ENCODE results near the gene GSTM2.
"Not testable (repeated sequence)": the region's sequence is repeated elsewhere in the genome, so short reads cannot be mapped to it uniquely, and the experiment has no call there.

Gene GSTM2

DNA sequence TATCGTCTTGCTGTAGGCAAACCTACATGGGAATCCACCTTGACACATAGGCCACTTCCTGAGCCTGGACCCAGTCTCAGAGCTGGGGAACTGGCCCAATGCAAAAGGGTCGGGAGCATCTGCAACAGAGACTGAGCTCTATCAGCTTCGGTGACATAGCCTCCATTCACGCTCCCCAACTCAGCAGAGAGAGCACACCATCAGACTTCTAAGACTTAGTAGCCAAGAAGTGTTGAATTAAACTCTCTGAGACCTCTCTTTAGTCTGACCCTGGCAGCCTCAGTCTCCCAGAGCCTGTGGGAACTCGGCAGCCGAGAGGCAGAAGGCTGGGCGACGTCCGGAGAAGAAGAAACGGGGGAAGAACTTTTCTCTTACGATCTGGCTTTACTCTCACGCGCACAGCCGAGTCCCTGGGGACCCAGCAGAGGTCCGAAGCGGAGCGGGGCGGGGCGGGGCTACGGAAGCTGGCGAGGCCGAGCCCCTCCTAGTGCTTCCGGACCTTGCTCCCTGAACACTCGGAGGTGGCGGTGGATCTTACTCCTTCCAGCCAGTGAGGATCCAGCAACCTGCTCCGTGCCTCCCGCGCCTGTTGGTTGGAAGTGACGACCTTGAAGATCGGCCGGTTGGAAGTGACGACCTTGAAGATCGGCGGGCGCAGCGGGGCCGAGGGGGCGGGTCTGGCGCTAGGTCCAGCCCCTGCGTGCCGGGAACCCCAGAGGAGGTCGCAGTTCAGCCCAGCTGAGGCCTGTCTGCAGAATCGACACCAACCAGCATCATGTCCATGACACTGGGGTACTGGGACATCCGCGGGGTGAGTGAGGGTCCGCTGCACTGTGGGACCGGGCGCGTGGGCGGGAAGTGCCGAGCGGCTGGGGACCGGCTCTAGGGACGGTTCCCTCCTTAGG, 12.0 kb upstream of the GSTM2 start, which contains the start of gene GSTM4:
Gene GSTM4 (plus strand): TSS at position 485 of the 905 bp plus-strand sequence. CDS start 291 bp downstream, at position 776.
- peak; percentile 31 for TF ChIP-seq CTCF (conservative IDR thresholded peaks at IDR 0.05; ENCODE audit: low read length)
- peak within 1 kb of the TSS; percentile 76 for H3K4me3 ChIP-seq (ENCODE audit: low read length)
- DNase-seq (ENCODE audit: low read depth), result peak; percentile 71

GRCh38 chr1:109657395-109657794, 10.5 kb upstream of the GSTM2 start:
- no peak for TF ChIP-seq CTCF (conservative IDR thresholded peaks at IDR 0.05; ENCODE audit: low read length)
- no peak for DNase-seq (ENCODE audit: low read depth)
- H3K4me3 ChIP-seq (ENCODE audit: low read length), result no peak overlapping the region

- TF ChIP-seq CTCF (conservative IDR thresholded peaks at IDR 0.05; ENCODE audit: low read length), result no peak
- H3K4me3 ChIP-seq (ENCODE audit: low read length), result no peak overlapping the region
- no peak for DNase-seq (ENCODE audit: low read depth)
Measured at GRCh38 chr1:109657970-109658369, 9.9 kb upstream of the GSTM2 start.

GRCh38 chr1:109658533-109659042, 9.3 kb upstream of the GSTM2 start:
- no peak overlapping the region for H3K4me3 ChIP-seq (ENCODE audit: low read length)
- no peak for TF ChIP-seq CTCF (conservative IDR thresholded peaks at IDR 0.05; ENCODE audit: low read length)
- no peak for DNase-seq (ENCODE audit: low read depth)

DNA sequence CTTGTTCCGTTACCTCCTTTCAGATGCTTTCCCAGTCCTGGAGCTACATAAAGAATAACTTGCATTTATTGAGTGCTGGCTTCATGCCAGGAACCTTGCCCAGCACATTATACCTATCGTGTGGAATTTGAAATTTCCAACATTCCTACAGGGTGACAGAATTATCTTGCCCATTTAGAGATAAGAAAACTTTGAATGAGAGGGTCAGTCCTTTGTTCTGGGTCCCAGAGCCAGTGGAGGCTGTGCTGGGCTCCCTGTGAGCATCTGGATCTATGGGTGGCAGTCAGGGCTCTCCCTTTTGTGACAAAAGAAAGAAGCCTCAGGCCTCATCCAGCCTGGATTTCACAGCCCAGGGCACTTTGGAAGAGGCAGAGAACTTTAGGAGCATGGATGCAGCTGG, 8.7 kb upstream of the GSTM2 start:
- DNase-seq (ENCODE audit: low read depth), result no peak
- TF ChIP-seq CTCF (conservative IDR thresholded peaks at IDR 0.05; ENCODE audit: low read length), result no peak
- no peak overlapping the region for H3K4me3 ChIP-seq (ENCODE audit: low read length)

- TF ChIP-seq CTCF (conservative IDR thresholded peaks at IDR 0.05; ENCODE audit: low read length), result no peak
- no peak for DNase-seq (ENCODE audit: low read depth)
- H3K4me3 ChIP-seq (ENCODE audit: low read length), result no peak overlapping the region
Measured at GRCh38 chr1:109659997-109660690, 7.7 kb upstream of the GSTM2 start.

DNA sequence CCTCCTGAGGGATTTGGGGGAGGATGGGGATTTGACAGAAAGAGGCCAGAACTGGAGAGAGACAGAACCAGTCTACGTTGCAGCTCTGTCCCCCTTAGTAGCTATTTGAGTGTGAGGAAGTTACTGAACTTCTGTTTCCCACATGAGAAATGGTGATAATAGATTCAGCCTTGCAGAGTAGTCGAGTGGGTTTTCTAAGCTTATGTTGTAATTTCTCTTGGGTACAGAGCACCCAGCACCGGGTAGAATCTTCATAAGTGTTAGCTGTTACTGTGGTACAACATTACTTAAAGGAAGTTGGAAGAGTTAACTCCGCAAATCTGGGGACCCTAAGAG, 7.2 kb upstream of the GSTM2 start:
- DNase-seq (ENCODE audit: low read depth); H3K4me3 ChIP-seq (ENCODE audit: low read length): not testable (repeated sequence)

All from AG10803 (cell line).